Measurements from ENCODE around the gene MAF. TPM values are rescaled to one million over a fixed set of nuclear protein-coding genes. Genes with fewer than 3 reads are reported as not detected.

Gene MAF
- total and polyA plus RNA-seq, 2 experiments from 2014 or later: 31.6 to 85.0 TPM

GRCh38 chr16:79598063-79598347 lies 2.5 kb downstream of the MAF start:
- 19% methylated on average over 3 of the region's 3 CpGs for WGBS (ENCODE audit: low lambda C conversion rate, missing lambda C conversion rate)
- TF ChIP-seq CTCF (IDR thresholded peaks at IDR 0.05; ENCODE audit: poor library complexity): no peak
- TF ChIP-seq EZH2phosphoT487 (IDR thresholded peaks at IDR 0.05; ENCODE audit: low read depth, severe bottlenecking, unreplicated experiment): no peak
- TF ChIP-seq EZH2 (IDR thresholded peaks at IDR 0.05; ENCODE audit: borderline replicate concordance): no peak
- H3K79me2 ChIP-seq: peaks cover 50% of the 10 kb centered on the region
- H4K20me1 ChIP-seq (ENCODE audit: insufficient read depth, poor library complexity, severe bottlenecking): peaks cover 36% of the 10 kb centered on the region
- H3K27ac ChIP-seq: peak overlapping the region; percentile 85
- no peak for DNase-seq (ENCODE audit: low spot score)
- peak overlapping the region; percentile 76 for H3K4me2 ChIP-seq
- H3K27me3 ChIP-seq: no peaks in the 10 kb centered on the region
- no peaks in the 10 kb centered on the region for H3K9me3 ChIP-seq (ENCODE audit: low read depth)
- H3K36me3 ChIP-seq (replicated peaks; ENCODE audit: insufficient read depth, low read depth): no peaks in the 10 kb centered on the region
- no peaks in the 10 kb centered on the region for H3K9me2 ChIP-seq (replicated peaks; ENCODE audit: insufficient read depth)
- H3K4me1 ChIP-seq (ENCODE audit: insufficient read depth): peaks cover 6% of the 10 kb centered on the region
- no peak overlapping the region for H2AFZ ChIP-seq
- peak overlapping the region; percentile 69 for H3K4me3 ChIP-seq

- peak overlapping the region; percentile 69 for H3K4me3 ChIP-seq
- H4K20me1 ChIP-seq (ENCODE audit: insufficient read depth, poor library complexity, severe bottlenecking): peaks cover 36% of the 10 kb centered on the region
- TF ChIP-seq EZH2phosphoT487 (IDR thresholded peaks at IDR 0.05; ENCODE audit: low read depth, severe bottlenecking, unreplicated experiment): no peak
- no peak for TF ChIP-seq CTCF (IDR thresholded peaks at IDR 0.05; ENCODE audit: poor library complexity)
- TF ChIP-seq EZH2 (IDR thresholded peaks at IDR 0.05; ENCODE audit: borderline replicate concordance): no peak
- peak overlapping the region; percentile 85 for H3K27ac ChIP-seq
- H3K9me2 ChIP-seq (replicated peaks; ENCODE audit: insufficient read depth): no peaks in the 10 kb centered on the region
- H2AFZ ChIP-seq: no peak overlapping the region
- H3K4me1 ChIP-seq (ENCODE audit: insufficient read depth): peaks cover 3% of the 10 kb centered on the region
- H3K79me2 ChIP-seq: peaks cover 50% of the 10 kb centered on the region
- peak overlapping the region; percentile 76 for H3K4me2 ChIP-seq
- H3K9me3 ChIP-seq (ENCODE audit: low read depth): no peaks in the 10 kb centered on the region
- WGBS (ENCODE audit: low lambda C conversion rate, missing lambda C conversion rate): 51% methylated on average over 5 of the region's 5 CpGs
- no peaks in the 10 kb centered on the region for H3K36me3 ChIP-seq (replicated peaks; ENCODE audit: insufficient read depth, low read depth)
- no peaks in the 10 kb centered on the region for H3K27me3 ChIP-seq
- DNase-seq (ENCODE audit: low spot score): no peak
These were observed 3.1 kb downstream of the MAF start for GRCh38 chr16:79597277-79598062.

GRCh38 chr16:79595931-79596450 lies 4.5 kb downstream of the MAF start:
- Histone ChIP-seq H3K27me3 (no peaks in the 10 kb centered on the region), H3K27ac (peak overlapping the region; percentile 85), H3K4me1 (ENCODE audit: insufficient read depth) (peaks cover 3% of the 10 kb centered on the region), H3K79me2 (peaks cover 50% of the 10 kb centered on the region), H4K20me1 (ENCODE audit: insufficient read depth, poor library complexity, severe bottlenecking) (peaks cover 36% of the 10 kb centered on the region), H3K9me2 (replicated peaks; ENCODE audit: insufficient read depth) (no peaks in the 10 kb centered on the region), H3K9me3 (ENCODE audit: low read depth) (no peaks in the 10 kb centered on the region), H2AFZ (no peak overlapping the region), H3K4me2 (peak overlapping the region; percentile 76), H3K36me3 (replicated peaks; ENCODE audit: insufficient read depth, low read depth) (no peaks in the 10 kb centered on the region), H3K4me3 (peak overlapping the region; percentile 69)
- no peak for DNase-seq (ENCODE audit: low spot score)
- 76% methylated on average over 7 of the region's 7 CpGs for WGBS (ENCODE audit: low lambda C conversion rate, missing lambda C conversion rate)
- TF ChIP-seq EZH2 (IDR thresholded peaks at IDR 0.05; ENCODE audit: borderline replicate concordance) (no peak), CTCF (IDR thresholded peaks at IDR 0.05; ENCODE audit: poor library complexity) (no peak), EZH2phosphoT487 (IDR thresholded peaks at IDR 0.05; ENCODE audit: low read depth, severe bottlenecking, unreplicated experiment) (no peak)
